ENCODE results near the gene MPRIP.

DNA sequence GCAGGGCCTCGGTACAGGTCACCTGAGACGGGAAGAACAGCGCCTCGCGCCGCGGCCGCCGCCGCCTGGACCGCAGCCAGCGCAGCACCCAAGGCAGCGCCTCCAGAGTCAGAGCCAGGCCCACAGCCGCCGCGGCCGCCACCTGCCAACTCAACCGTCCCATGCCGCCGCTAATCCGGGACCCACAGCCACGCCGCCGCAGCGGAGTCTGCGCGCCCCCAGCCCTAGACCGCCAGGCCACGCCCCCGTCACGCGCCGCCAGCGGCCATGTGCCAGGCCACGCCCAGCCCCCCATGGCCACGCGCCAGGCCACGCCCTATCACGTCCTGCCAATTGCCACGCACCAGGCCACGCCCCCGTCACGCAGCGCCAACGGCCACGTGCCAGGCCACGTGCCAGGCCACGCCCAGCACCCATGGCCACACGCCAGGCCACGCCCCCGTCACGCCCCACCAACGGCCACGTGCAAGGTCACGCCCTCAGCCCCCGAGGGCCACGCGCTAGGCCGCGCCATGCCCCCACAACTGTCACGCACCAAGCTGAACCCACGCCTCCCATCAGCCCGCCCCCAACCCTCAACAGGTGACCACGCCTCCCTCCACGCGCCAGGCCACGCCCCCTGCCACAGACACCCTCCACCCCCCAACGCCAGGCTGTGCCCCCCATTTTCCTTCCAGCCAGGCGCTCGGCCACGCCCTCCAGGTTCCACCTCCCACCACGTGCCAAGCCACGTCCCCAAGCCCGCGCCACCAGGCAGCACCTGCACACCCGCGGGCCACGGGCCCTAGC is 164.1 kb downstream of the MPRIP start, which contains the start of gene PLD6:
- TF ChIP-seq, protein P1, sequence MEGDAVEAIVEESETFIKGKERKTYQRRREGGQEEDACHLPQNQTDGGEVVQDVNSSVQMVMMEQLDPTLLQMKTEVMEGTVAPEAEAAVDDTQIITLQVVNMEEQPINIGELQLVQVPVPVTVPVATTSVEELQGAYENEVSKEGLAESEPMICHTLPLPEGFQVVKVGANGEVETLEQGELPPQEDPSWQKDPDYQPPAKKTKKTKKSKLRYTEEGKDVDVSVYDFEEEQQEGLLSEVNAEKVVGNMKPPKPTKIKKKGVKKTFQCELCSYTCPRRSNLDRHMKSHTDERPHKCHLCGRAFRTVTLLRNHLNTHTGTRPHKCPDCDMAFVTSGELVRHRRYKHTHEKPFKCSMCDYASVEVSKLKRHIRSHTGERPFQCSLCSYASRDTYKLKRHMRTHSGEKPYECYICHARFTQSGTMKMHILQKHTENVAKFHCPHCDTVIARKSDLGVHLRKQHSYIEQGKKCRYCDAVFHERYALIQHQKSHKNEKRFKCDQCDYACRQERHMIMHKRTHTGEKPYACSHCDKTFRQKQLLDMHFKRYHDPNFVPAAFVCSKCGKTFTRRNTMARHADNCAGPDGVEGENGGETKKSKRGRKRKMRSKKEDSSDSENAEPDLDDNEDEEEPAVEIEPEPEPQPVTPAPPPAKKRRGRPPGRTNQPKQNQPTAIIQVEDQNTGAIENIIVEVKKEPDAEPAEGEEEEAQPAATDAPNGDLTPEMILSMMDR (IDR thresholded peaks at IDR 0.05) = no peak
- peak; percentile 26 for TF ChIP-seq POLR2A (IDR thresholded peaks at IDR 0.05)
